Left renal pelvis (tissue), 4 donors: Measurements from ENCODE around the gene DENND2D. TPM values are rescaled to one million over a fixed set of nuclear protein-coding genes. Genes with fewer than 3 reads are reported as not detected.

ENCODE experiments used
- DNase-seq, 4 donors: peaks; one replicate each; pipeline ENCODE4 v3.0.0-alpha.2; 2013; ENCODE audit warnings: low read depth in 4 of 4, low spot score in 3 of 4
- polyA plus RNA-seq, 4 donors: library from polyadenylated mRNA; unstranded; fragments of 120-200 nt; gene quantifications; one replicate each; pipeline ENCODE4 v1.2.1, GENCODE V29; 2013; ENCODE audit not compliant: insufficient read length in 4 of 4

DENND2D gene
- polyA plus RNA-seq, 4 donors, result 4.0 to 20.0 (median 16.9) TPM

DNA sequence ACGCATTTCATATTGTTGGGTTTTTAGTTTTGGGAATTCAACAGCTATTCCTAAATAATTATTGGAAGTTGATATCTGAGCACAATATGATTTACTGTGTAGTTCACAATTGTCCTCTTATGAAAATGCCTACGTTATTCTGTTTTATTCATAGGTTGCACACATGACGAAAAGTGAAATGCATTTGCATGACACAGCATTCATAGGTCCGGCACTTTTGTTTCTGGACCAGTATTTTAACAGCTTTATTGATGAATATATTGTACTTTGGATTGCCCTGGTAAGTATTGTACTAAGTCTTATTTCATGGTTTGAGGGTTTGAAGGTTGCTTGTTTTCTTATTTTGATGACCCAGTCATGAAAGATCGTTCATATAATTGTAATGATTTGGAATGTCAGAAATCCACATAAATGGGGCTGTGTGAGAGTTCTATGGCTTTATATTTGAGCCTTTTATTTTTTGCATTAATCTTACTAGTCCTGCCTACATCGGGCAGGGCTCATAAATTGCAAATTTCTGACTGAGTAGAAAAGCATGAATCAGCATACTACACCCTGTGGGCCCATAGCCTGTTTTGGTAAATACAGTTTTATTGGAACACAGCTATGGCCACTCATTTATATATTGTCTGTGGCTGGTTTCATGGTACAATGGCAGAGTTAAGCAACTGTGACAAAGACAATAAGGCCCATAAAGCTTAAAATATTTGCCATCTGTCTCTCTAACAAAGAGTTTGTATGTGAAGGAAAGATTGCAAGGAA is 17.0 kb downstream of the DENND2D start:
- DNase-seq, result no peak

DNA sequence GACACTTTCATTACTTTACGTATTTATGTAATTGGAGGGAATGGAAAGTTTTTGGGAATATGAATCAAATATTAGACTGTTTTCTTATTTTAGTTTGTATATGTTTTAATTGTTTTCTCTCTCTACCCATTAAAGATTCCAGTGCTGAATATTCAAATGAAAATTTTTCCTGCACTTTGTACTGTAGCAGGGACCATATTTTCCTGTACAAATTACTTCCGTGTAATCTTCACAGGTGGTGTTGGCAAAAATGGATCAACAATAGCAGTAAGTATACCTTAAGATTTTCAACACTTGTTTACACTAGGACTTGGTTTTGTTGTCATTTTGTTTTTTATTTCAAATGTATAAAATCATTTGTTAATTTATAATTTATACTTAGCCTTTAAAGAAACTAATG is 18.4 kb downstream of the DENND2D start:
- no peak for DNase-seq

DNA sequence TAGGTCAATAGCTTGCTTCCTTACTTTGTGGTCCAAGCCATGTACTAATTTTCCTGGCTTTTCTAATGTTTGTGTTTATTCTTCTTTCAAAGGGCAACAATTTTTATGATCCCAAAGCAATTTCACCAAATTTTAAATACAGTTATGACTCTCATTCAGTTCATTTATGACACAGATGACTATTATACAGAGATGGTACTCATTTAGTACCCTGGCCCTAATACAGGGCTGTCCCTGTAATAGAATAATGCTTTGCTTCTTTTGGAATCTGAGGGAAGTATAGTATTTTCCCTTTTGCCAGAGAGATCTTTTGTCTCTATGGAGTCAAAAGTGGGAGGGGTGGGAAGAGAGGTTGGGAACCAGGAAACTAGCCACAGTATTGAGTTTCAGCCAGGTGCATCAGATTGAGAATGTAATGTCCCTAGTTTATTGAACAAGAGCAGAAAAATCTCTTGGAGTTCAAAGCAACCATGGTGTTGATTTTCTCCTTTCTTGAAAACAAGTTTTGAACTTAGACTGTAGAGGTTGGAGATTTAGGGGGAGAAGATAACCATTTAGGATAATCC is 20.4 kb downstream of the DENND2D start:
- no peak for DNase-seq

DNA sequence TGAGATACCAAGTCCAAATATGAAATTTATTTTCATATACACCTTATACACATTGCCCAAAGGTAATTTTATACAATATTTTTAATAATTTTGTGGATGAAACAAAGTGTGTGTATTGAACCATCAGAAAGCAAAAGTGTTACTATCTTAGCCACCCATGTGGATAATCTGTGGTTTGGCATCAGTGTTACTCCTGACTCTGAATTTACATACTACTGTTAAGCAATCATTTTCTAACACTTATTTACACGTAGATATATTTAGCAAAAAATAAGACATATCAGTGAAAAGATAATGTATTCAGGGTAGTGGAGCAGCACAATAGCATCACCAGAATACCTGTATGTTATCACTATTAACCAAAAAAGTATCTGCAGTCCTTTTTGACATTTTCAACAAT is 23.8 kb downstream of the DENND2D start:
- DNase-seq, result no peak

DNA sequence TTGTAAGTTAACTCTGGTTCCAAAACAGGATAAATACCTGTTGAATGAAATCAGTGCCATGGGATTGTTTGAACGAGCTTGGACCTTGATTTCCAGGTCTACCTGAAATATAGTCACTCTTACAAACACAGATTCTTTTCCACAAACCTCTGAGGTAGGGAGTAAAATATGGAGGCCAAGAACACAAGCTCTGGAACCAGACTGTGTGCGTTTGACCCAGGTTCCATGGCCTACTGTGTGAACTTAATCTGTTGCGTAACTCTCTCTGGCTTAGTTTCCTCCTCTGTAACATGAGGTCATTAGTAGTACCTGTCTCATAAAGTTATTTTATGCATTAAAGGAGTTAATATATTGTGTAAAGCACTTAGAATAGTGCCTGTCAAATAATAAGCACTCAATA is 25.1 kb downstream of the DENND2D start:
- no peak for DNase-seq

DNA sequence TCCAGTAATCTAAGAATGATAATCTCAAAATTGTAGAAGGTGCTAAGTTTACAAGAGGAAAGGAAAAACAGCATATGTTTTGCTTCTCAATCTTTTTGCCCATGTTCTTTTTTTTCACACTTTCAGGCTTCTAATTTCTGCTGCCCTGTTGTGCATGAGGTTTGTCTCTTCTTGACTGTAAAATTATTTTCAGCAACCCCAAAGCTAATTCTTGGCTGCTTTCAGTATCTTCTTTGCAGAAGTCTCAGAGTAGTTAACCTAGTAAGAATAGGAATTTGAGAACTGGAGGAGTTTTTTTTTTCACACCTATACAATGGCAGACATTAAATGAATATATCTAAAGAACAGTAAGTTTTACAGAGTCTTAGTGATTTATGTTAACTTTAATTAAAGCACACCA is 26.4 kb downstream of the DENND2D start:
- no peak for DNase-seq

DNA sequence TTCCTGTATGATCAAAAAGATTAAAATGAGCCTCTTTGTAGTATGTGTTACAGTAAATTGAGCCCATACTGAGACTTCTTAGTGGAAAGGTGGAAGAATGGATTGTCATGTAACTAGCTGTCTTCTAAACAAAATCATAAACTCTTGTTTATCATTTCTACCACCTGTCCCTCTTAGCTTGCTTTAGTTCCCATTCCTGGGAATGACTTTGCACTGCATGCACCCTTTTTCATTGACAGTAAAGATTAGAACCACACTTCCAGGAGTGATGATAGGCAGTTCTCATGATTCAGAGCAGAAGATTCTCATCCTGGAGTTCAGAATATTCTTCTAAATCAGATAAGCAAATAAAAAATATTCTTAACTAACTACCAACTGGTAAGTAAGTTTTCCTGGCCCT is 28.0 kb downstream of the DENND2D start:
- no peak for DNase-seq

DNA sequence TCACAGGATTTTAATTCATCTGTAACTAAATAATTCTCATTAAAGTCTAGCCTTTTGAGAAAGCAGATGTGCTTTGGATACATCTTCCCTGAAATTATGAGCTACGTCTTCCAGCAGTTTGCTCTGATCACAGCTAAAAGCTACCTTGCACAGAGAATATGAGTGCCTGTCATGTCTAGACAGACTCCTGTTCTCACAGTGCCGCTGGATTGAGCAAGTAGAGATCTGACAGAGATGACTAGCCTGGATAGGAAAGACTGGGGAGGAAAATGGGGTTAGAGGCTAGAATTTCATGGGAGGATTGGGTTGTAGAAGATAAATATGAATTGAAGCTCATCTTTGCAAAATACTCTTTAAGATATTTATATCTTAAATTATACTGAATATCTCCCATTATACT is 36.3 kb downstream of the DENND2D start:
- no peak for DNase-seq

DNA sequence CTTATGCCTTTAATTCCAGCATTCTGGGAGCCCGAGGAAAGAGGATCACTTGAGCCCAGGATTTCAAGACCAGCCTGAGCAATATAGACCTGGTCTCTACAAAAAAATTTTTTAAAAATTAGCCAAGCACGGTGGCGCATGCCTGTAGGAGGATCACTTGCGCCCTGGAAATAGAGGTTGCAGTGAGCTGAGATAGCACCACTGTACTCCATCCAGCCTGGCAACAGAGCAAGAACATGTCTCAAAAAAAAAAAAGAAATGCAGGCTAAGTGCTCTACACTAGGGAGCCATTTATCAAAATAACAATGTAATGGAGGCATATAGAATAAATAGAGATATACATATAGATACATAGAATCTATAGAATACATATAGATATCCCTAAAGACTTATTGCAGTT is 37.1 kb downstream of the DENND2D start:
- no peak for DNase-seq

DNA sequence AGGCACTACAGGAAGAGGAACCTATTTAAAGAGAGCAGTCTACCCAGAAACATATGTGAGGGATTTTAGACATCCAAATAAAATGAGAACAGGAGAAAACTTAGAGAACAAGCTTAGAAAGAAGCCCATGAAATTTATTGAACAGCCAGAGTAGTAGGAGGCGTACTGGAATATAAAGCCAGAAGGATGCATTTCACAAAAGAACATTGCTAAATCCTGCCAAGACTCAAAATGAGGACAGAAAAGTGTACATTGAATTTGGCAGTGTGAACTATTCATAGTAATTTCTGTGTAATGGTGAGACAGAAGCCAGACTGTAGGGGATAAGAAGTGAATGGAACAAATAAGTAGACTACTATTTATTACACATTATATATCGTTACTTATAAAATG is 38.0 kb downstream of the DENND2D start:
- DNase-seq, result no peak

DNA sequence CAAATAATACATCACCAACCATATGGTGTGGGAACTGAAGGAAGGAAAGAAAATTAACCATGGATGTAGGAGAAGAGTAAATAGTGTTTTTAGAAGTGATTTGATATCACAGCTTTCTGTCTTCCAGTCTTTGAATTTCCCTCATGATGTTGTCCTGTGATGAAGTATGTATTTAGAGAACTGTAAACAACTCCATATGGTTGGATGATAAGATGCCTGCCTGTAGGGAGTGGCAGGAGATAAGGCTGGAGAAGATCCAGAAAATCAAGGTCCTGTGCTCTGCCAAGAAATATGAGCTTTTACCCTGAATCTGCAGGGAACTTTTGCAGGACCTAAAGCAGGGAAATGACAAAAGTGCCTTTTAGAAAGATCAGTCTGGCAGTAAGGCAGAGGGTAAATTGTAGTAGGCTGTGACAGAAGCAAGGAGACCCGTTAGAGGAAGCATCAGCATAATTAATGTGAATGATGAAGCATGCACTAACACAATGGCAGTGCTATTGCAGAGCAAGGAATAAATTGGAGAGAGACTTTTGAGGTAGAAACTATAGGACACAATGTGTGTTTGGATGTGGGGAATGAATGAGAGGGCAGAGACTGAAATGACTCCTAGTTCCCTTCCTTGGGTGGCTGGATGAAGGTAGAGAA is 38.5 kb downstream of the DENND2D start:
- DNase-seq, result no peak

DNA sequence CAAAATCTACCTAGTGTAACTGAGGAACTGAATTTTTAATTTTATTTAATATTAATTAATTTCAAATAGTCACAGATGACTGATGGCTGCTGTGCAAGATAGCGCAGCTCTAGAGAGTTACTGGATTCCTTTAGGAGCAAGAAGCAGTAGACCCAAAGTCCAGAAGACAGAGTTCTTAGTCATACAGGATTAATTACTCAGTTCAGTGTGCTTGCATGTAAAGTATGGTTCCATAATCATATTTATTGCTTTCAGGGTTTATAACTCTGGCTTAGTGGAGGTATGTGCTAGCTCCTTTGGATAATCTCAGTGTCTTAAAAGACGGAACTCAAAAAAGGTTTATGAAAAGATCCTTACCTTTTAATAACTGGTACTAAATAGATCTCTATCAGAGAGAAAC is 43.0 kb downstream of the DENND2D start:
- no peak for DNase-seq

DNA sequence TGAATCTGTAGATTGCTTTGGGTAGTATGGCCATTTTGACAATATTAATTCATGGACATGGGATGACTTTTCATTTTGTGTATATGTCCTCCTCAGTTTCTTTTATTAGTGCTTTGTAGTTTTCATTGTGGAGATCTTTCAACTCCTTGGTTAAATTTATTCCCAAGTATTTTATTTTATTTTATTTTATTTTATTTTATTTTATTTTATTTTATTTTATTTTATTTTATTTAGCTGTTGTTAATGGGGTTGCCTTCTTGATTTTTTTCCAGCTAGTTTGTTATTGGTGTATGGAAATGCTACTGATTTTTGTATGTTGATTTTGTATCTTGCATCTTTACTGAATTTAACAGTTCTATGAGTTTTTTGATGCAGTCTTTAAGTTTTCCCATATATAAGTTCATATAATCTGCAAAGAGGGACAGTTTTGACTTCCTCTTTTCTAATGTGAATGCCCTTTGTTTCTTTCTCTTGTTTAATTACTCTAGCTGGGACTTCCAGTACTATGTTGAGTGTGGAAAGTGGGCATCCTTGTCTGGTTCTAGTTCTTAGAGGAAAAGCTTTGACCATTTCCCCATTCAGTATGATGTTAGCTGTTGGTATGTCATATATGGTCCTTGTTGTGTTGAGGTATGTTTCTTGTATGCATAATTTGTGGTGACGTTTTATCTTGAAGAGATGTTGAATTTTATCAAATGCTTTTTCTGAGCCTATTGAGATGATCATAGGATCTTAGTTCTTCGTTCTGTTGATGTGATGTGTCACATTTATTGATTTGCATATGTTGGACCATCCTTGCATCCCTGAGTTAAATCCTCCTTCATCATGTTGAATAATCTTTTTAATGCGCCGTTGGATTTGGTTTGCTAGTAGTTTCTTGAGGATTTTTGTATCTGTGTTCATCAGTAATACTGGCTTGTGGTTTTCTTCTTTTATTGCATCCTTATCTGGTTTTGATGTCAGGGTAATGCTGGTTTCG is 46.1 kb downstream of the DENND2D start:
- no peak for DNase-seq

DNA sequence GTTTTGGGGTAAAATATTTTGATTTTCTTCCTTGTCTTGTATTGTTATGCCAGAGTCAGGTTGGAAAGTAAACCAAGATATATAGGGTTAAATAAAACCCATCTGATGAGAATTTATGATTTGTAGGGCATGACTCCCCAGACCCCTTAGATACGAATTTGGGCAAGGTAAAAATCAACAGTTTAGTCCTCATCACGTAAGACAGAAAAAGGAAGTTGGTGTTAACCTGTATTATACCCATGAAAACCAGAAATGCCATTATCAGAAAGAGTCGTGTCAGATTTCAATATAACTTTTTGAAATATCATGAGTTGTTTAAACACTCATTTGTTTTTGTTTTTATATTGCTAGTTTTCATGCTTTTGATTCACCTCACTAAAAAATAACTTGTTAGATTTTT is 48.6 kb downstream of the DENND2D start:
- no peak for DNase-seq

DNA sequence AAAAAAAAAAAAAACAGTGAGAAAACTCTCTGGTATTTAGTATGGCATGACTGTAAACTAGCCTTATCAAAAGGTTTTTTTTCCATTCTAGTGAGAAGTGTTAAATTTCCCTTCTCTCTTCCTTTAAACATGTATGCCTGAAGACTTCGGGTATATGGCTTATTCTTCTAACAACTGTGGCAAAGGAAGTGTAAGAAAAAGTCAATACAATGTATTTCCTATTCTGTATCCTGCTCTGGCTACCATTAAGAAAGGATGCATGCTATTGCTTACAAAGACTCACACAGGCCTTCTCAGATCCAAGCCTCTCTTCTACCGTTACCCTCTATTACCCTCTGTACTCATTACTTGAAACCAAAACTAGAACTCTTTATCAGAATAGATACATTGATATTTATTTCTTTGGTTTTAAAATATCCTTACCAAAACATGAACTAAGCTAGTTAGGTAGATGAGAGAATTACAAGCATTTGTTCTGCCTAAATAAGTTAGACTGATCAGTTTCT is 52.0 kb downstream of the DENND2D start:
- no peak for DNase-seq

DNA sequence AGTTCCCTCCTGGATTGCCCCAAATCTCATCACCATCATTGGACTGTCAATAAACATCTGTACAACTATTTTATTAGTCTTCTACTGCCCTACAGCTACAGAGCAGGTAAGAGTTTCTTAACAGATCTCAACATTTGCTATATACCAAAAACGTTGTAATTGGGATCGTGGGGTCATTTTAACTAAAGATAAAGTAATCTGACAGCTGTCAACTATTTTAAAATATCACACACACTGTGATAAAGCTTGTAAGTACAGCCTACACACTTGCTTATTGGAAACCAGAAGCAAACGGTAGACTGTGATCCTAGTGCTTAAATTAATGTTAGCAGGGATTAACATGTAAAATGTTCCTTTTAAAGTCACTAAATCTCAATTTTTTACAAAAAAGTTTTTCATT is 52.5 kb downstream of the DENND2D start:
- DNase-seq, result no peak

DNA sequence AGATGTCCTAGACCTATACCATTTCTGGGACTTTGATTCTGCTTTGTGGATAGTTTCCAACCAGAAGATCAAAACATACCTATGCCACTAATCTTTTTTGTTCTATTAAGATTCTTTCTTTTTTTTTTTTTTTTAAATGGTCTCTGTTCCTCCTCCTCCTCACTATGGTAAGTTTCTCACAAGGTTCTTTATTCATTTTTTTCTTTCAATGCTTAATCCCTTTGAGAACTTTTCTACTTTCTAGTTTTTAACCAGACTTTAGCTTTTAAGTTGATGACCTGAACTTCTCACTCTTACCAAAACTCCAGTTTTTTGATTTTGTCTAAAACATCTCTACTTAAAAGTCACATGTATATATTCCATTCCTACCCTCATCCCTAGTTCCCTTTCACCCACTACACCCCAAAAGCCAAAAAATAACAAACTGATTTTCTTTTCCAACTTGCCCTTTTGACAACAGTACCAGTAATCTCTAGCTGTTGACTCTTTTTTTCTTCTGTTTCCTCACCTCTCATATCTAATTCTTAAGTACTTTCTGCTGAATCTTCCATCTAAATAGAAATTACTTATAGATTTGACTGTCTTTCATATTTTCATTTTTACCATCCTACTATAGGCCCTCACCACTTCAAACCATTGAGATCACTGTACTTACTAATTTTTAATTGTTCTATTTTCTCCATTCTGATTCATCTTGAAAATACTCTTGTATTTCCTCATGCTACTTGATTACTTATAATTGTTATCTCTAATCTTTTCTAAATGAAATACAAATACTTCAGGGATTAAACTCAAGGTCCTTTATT is 54.3 kb downstream of the DENND2D start:
- no peak for DNase-seq

DNA sequence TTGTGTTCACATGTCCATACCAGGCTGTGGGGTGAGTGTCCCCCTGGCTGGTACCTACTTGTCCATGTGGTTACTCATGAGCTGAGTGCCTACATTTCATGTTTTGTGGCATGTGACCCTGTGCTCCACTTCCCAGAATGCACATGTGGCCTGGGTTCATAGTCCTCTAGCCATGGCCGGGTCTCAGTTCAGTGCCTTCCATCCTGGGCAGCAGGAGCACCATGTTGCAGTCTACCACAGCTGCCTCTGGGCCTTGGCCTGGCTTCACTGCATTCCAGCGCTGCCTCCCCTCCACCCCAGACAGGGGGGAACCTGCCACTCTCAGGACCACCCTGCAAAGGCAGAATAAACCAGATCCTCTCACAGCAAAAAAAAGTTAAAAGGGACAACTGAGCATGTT is 54.9 kb downstream of the DENND2D start:
- DNase-seq, result no peak

DNA sequence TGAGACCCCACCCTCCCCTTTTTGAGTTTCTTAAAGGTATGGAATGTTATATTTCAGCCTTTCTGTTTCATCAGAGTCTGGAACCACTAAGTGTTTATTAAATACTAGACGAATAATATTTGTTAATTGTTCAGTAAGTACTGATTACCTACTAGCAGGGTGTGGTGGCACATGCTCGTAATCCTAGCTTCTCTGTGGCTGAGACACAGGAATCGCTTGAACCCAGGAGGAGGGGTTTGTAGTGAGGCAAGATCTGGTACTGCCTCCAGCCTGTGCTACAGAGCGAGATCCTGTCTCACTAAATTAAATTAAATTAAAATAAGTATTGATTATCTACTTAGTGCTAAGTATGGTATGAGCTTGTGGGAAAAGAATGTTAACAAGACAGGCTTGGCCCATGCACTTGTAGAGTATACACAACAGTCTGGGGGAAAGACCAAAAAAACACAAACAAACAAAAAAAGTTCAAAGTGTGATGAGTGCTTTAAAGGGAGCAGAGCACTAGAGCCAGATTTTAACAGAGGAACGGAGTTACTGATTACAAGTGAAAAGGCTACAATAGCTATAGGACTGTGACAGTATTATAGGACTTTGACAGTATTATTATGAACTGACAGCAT is 58.0 kb downstream of the DENND2D start:
- DNase-seq, result no peak
